MM.1S (cell line): ENCODE data around the gene RGS16.

Experiments
- DNase-seq: peaks from one replicate; pipeline ENCODE4 v3.0.0-alpha.2; 2015
- H2AFZ ChIP-seq: fragments of 300-600 bp; sonication (generic); 2 replicates; pipeline ENCODE4 v1.6.0; 2016; ENCODE audit warnings: antibody characterized with exemption, low read length
- H3F3A ChIP-seq: fragments of 300-600 bp; sonication (generic); 2 replicates; pipeline ENCODE4 v1.6.1; 2016; ENCODE audit warnings: mild to moderate bottlenecking, antibody characterized with exemption, low read length, moderate library complexity, mixed read lengths; ENCODE audit not compliant: insufficient read depth
- H3K27ac ChIP-seq: fragments of 300-600 bp; sonication (generic); 2 replicates; pipeline ENCODE4 v1.5.1; 2016; ENCODE audit warnings: mild to moderate bottlenecking, low read length
- H3K27me3 ChIP-seq: fragments of 300-600 bp; sonication (generic); replicated peaks from 2 replicates; pipeline ENCODE4 v1.6.0; 2016; ENCODE audit warnings: low read length; ENCODE audit not compliant: insufficient read depth
- H3K36me3 ChIP-seq: fragments of 300-600 bp; sonication (generic); replicated peaks from 2 replicates; pipeline ENCODE4 v1.6.1; 2016; ENCODE audit warnings: mild to moderate bottlenecking, low read length, mixed read lengths; ENCODE audit not compliant: insufficient read depth
- H3K4me1 ChIP-seq: fragments of 300-600 bp; sonication (generic); 2 replicates; pipeline ENCODE4 v1.6.1; 2016; ENCODE audit warnings: low read length, mixed read lengths
- H3K4me2 ChIP-seq: fragments of 300-600 bp; sonication (generic); 2 replicates; pipeline ENCODE4 v1.6.0; 2016; ENCODE audit warnings: low read depth, low read length
- H3K4me3 ChIP-seq: fragments of 300-600 bp; sonication (generic); 2 replicates; pipeline ENCODE4 v1.5.1; 2016; ENCODE audit warnings: low read length, mixed read lengths
- H3K79me2 ChIP-seq: fragments of 300-600 bp; sonication (generic); 2 replicates; pipeline ENCODE4 v1.6.1; 2016; ENCODE audit warnings: mixed run types, low read length, mixed read lengths
- H3K9ac ChIP-seq: fragments of 300-600 bp; sonication (generic); 2 replicates; pipeline ENCODE4 v1.6.1; 2016; ENCODE audit warnings: low read length, mixed read lengths
- H3K9me2 ChIP-seq: fragments of 300-600 bp; sonication (generic); replicated peaks from 2 replicates; pipeline ENCODE4 v1.6.1; 2016; ENCODE audit warnings: mild to moderate bottlenecking, low read length, mixed read lengths; ENCODE audit not compliant: insufficient read depth
- H3K9me3 ChIP-seq: fragments of 300-600 bp; sonication (generic); replicated peaks from 2 replicates; pipeline ENCODE4 v1.6.1; 2016; ENCODE audit warnings: mild to moderate bottlenecking, low read length, mixed read lengths; ENCODE audit not compliant: insufficient read depth
- H4K20me1 ChIP-seq: fragments of 300-600 bp; sonication (generic); 2 replicates; pipeline ENCODE4 v1.6.1; 2016; ENCODE audit warnings: mild to moderate bottlenecking, low read length, moderate library complexity, mixed read lengths; ENCODE audit not compliant: insufficient read depth
- EZH2 ChIP-seq: fragments of 300-600 bp; sonication (generic); optimal IDR thresholded peaks from 2 replicates; pipeline ENCODE3; 2017; ENCODE audit warnings: low read depth, mild to moderate bottlenecking, antibody characterized with exemption, low read length, mixed read lengths
- EZH2phosphoT487 ChIP-seq: fragments of 300-600 bp; sonication (generic); IDR thresholded peaks from 2 replicates; pipeline ENCODE4 v1.6.1; 2018; ENCODE audit warnings: antibody characterized with exemption, low read length
- TF ChIP-seq, protein P1 (sequence below): fragments of 300-600 bp; sonication (generic); IDR thresholded peaks from 2 replicates; pipeline ENCODE4 v1.5.1; 2016; ENCODE audit warnings: antibody characterized with exemption, low read length, mixed read lengths

Gene RGS16

DNA sequence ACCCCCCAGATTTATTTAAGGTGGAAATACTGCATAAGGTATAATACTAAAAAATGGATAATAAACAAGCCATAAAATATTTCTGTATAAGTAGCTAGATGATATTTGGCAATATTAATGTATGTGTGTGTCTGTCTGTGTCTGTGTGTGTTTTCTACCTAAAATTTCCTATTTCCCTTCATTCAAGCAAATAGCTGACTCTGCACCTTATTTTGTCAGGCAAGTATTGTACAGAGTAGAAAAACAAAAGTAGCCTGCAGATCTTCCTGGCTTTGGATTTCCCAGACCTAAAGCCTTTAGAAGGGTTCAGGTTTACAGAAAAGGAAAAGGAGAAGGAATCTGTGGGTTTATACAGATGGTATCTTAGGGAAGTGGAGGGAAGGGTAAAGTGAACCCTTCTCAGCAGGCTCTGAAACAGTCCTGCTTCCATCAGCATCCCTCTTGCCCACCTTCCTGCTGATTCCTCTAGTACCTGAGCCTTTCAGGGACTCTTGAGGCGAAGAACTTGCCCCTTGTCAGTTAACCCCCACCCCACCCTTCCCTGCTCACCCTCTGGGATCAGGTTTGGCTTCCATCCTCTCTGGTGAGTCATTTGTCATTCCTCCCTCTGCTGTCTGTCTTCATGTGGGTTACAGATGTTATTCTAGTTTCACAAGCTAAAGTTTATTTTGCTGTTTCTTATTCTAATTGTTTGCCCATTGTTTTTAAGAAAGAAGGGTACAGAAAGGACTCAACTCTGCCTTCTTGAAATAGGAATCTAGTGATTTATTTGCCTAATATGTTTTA lies 21.7 kb upstream of the RGS16 start:
- H3K27me3 ChIP-seq = no peaks in the 10 kb centered on the region
- H4K20me1 ChIP-seq = no peaks in the 10 kb centered on the region
- peaks cover 19% of the 10 kb centered on the region for H3K4me1 ChIP-seq
- TF ChIP-seq, protein P1, sequence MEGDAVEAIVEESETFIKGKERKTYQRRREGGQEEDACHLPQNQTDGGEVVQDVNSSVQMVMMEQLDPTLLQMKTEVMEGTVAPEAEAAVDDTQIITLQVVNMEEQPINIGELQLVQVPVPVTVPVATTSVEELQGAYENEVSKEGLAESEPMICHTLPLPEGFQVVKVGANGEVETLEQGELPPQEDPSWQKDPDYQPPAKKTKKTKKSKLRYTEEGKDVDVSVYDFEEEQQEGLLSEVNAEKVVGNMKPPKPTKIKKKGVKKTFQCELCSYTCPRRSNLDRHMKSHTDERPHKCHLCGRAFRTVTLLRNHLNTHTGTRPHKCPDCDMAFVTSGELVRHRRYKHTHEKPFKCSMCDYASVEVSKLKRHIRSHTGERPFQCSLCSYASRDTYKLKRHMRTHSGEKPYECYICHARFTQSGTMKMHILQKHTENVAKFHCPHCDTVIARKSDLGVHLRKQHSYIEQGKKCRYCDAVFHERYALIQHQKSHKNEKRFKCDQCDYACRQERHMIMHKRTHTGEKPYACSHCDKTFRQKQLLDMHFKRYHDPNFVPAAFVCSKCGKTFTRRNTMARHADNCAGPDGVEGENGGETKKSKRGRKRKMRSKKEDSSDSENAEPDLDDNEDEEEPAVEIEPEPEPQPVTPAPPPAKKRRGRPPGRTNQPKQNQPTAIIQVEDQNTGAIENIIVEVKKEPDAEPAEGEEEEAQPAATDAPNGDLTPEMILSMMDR = no peak
- TF ChIP-seq EZH2phosphoT487 (no peak), EZH2 (no peak)
- DNase-seq = no peak
- H3K9ac ChIP-seq = no peak overlapping the region
- H3K36me3 ChIP-seq = no peaks in the 10 kb centered on the region
- H3K9me2 ChIP-seq = no peaks in the 10 kb centered on the region
- no peak overlapping the region for H3K27ac ChIP-seq
- no peaks in the 10 kb centered on the region for H3F3A ChIP-seq
- H2AFZ ChIP-seq = no peak overlapping the region
- no peaks in the 10 kb centered on the region for H3K9me3 ChIP-seq
- no peaks in the 10 kb centered on the region for H3K79me2 ChIP-seq
- H3K4me3 ChIP-seq = no peak overlapping the region
- H3K4me2 ChIP-seq = 0 out of 2 replicates have a peak overlapping the region, but pooled peaks have one; percentile 5

DNA sequence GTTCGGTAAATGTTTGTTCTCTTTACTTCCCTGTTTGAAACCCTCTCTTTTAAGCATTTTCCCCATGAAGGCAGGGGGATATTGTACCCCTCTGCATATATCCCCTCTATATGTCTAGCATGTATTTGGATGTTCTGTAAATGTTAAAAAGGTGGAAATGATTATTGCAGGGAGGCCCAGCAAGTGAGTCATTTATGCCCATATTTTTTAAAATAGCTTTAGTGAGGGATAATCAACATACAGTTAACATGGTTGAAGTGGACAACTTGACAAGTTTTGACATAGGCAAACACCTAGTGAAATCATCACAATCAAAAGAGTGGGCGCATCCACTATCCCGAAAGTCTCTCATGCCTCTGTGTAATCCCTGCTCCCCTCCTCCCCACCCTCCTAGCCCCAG lies 20.8 kb upstream of the RGS16 start:
- Histone ChIP-seq H3K4me3 (no peak overlapping the region), H3K4me1 (peaks cover 19% of the 10 kb centered on the region), H3K9me3 (no peaks in the 10 kb centered on the region), H2AFZ (no peak overlapping the region), H4K20me1 (no peaks in the 10 kb centered on the region), H3K4me2 (no peak overlapping the region), H3F3A (no peaks in the 10 kb centered on the region), H3K9me2 (no peaks in the 10 kb centered on the region), H3K9ac (no peak overlapping the region), H3K79me2 (no peaks in the 10 kb centered on the region), H3K27me3 (no peaks in the 10 kb centered on the region), H3K36me3 (no peaks in the 10 kb centered on the region), H3K27ac (no peak overlapping the region)
- TF ChIP-seq, protein P1 = no peak
- TF ChIP-seq EZH2phosphoT487 (no peak), EZH2 (no peak)
- no peak for DNase-seq

DNA sequence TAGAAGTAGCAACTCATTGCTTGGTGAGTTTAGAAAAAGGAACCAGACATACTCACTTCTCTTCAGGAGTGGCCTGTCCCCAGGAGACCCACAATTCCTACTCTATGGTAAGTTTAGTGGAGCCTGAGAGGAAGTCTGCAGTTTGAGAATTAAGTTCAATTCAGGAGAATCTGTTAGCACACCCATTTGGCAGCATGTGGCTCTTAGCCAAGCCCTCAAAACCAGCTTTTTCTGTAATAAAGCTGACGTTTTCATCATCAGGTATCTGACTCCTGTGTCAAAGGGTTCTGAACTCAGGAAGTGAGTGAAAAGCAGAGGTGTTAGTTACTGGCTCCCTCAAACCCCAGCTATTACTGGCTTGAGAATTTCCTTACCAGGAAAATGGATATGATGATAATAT lies 20.4 kb upstream of the RGS16 start:
- no peaks in the 10 kb centered on the region for H3K9me2 ChIP-seq
- H3K9me3 ChIP-seq = no peaks in the 10 kb centered on the region
- no peaks in the 10 kb centered on the region for H3K36me3 ChIP-seq
- no peak for TF ChIP-seq EZH2
- TF ChIP-seq, protein P1 = no peak
- no peak for TF ChIP-seq EZH2phosphoT487
- no peak overlapping the region for H2AFZ ChIP-seq
- no peaks in the 10 kb centered on the region for H3K27me3 ChIP-seq
- H3K9ac ChIP-seq = no peak overlapping the region
- no peak overlapping the region for H3K27ac ChIP-seq
- H3F3A ChIP-seq = no peaks in the 10 kb centered on the region
- H3K79me2 ChIP-seq = no peaks in the 10 kb centered on the region
- no peak for DNase-seq
- H4K20me1 ChIP-seq = no peaks in the 10 kb centered on the region
- H3K4me3 ChIP-seq = no peak overlapping the region
- no peak overlapping the region for H3K4me2 ChIP-seq
- peaks cover 19% of the 10 kb centered on the region for H3K4me1 ChIP-seq
